OCI-LY3 (cell line): ENCODE measurements around the gene ATOSB.

Experiments
- CTCF ChIP-seq: fragments of 200-600, 300-600 bp; sonication (generic); IDR thresholded peaks from 2 replicates; pipeline ENCODE4 v1.5.1; 2014; ENCODE audit warnings: antibody characterized with exemption, low read length, low read depth
- EZH2phosphoT487 ChIP-seq: fragments of 200-600 bp; shearing (Covaris generic); IDR thresholded peaks from 2 replicates; pipeline ENCODE4 v1.6.1; 2018; ENCODE audit warnings: antibody characterized with exemption, mixed run types, low read depth

- TF ChIP-seq CTCF: no peak
- TF ChIP-seq EZH2phosphoT487: no peak
Observed at GRCh38 chr9:35114113-35114839, 1.4 kb downstream of the ATOSB start.
